B cell (primary cell): ENCODE data around the gene GABRR2. TPM values are rescaled to one million over a fixed set of nuclear protein-coding genes. Genes with fewer than 3 reads are reported as not detected.
A peak's percentile ranks its signal among the peaks of the same experiment; 100 is the strongest.

Experiments used
- ATAC-seq: fragments of 200-7000 bp; cut with Tn5 transposase; one replicate; pipeline ENCODE4 v1.10.0; 2021; ENCODE audit warnings: low read depth, mild to moderate bottlenecking, moderate number of reproducible peaks, moderate library complexity
- CTCF ChIA-PET: fragments of 350-600 bp; sonication (Branson Sonifier 250); formaldehyde crosslinking; loops from one replicate; lab custom pipeline; 2021; ENCODE audit warnings: antibody characterized with exemption, inconsistent platforms; lab: Charles Lee
- POLR2A ChIA-PET: fragments of 350-600 bp; sonication (Branson Sonifier 250); formaldehyde crosslinking; loops from one replicate; lab custom pipeline; 2021; ENCODE audit warnings: antibody characterized with exemption; lab: Charles Lee
- DNase-seq: peaks from one replicate; pipeline ENCODE4 v3.0.0; 2013
- H2AFZ ChIP-seq: 2 replicates; pipeline ENCODE4 v1.6.1; 2012; ENCODE audit warnings: mild to moderate bottlenecking, low read depth, low read length; ENCODE audit not compliant: insufficient read depth, poor library complexity, severe bottlenecking
- H3K27ac ChIP-seq, 2 donors: 1 replicate in 1 of 2; 2 replicates in 1 of 2; pipeline ENCODE4 v1.5.1; 2012 to 2013; ENCODE audit warnings: low read length in 2 of 2, mild to moderate bottlenecking in 2 of 2, moderate library complexity in 1 of 2
- H3K27me3 ChIP-seq, 4 experiments: fragments of 200-600 bp in 1 of 4; sonication (generic) in 1 of 4; replicated peaks in 1 of 4; 1 replicate in 2 of 4; 2 replicates in 2 of 4; pipeline versions ENCODE4 v1.6.1 to v1.7.0; 2013 to 2016; ENCODE audit warnings: low read length in 3 of 4, mild to moderate bottlenecking in 2 of 4, mixed read lengths in 1 of 4, moderate library complexity in 1 of 4; ENCODE audit not compliant: insufficient read depth in 4 of 4, control insufficient read depth in 3 of 4; ENCODE audit errors: control extremely low read depth in 1 of 4
- H3K36me3 ChIP-seq, 2 experiments: replicated peaks in 1 of 2; 1 replicate in 1 of 2; 2 replicates in 1 of 2; pipeline versions ENCODE4 v1.6.1 to v1.7.1; 2013; ENCODE audit warnings: low read length in 1 of 2; ENCODE audit not compliant: insufficient read depth in 2 of 2, control insufficient read depth in 1 of 2; ENCODE audit errors: control extremely low read depth in 1 of 2, extremely low read depth in 1 of 2
- H3K4me1 ChIP-seq, 2 donors: fragments of 200-600 bp in 1 of 2; sonication (generic) in 1 of 2; 1 replicate in 1 of 2; 2 replicates in 1 of 2; pipeline versions ENCODE4 v1.5.1 to v1.6.1; 2013 to 2017; ENCODE audit warnings: low read length in 2 of 2; ENCODE audit not compliant: control insufficient read depth in 2 of 2, insufficient read depth in 2 of 2
- H3K4me2 ChIP-seq: replicated peaks from 2 replicates; pipeline ENCODE3; 2012; ENCODE audit warnings: mild to moderate bottlenecking, low read depth, low read length; ENCODE audit not compliant: poor library complexity, severe bottlenecking
- H3K4me3 ChIP-seq, 5 experiments: fragments of 200-600 bp in 1 of 5; sonication (generic) in 1 of 5; 1 replicate in 3 of 5; 2 replicates in 2 of 5; pipeline versions ENCODE4 v1.5.1 to v1.7.0; 2011 to 2016; ENCODE audit warnings: low read length in 4 of 5, mild to moderate bottlenecking in 4 of 5, low read depth in 2 of 5, control low read depth in 1 of 5, moderate library complexity in 1 of 5; ENCODE audit not compliant: insufficient read depth in 1 of 5; ENCODE audit errors: control extremely low read depth in 1 of 5, extremely low read depth in 1 of 5
- H3K79me2 ChIP-seq: fragments of 200-600 bp; sonication (generic); one replicate; pipeline ENCODE4 v1.6.0; 2016; ENCODE audit warnings: low read length; ENCODE audit not compliant: control insufficient read depth, insufficient read depth
- H3K9ac ChIP-seq: fragments of 200-600 bp; sonication (generic); 2 replicates; pipeline ENCODE4 v1.6.1; 2017; ENCODE audit warnings: mild to moderate bottlenecking, low read length, moderate library complexity
- H3K9me3 ChIP-seq, 3 donors: one replicate each; pipeline versions ENCODE4 v1.6.1 to v1.7.1; 2013; ENCODE audit warnings: low read length in 2 of 3; ENCODE audit not compliant: control insufficient read depth in 2 of 3, insufficient read depth in 1 of 3; ENCODE audit errors: control extremely low read depth in 1 of 3
- H4K20me1 ChIP-seq: 2 replicates; pipeline ENCODE4 v1.6.0; 2012; ENCODE audit warnings: mild to moderate bottlenecking, low read length; ENCODE audit not compliant: insufficient read depth, control insufficient read depth, poor library complexity, severe bottlenecking
- H3K27ac Mint-ChIP-seq: one replicate; pipeline ENCODE4 v1.8.0; 2021; ENCODE audit warnings: mixed read lengths
- H3K27me3 Mint-ChIP-seq: one replicate; pipeline ENCODE4 v1.8.0; 2021; ENCODE audit warnings: mixed read lengths
- H3K4me1 Mint-ChIP-seq: one replicate; pipeline ENCODE4 v1.8.0; 2021; ENCODE audit warnings: mixed read lengths
- H3K4me3 Mint-ChIP-seq: one replicate; pipeline ENCODE4 v1.8.0; 2021; ENCODE audit warnings: mixed read lengths
- H3K9me3 Mint-ChIP-seq: one replicate; pipeline ENCODE4 v1.8.0; 2022; ENCODE audit warnings: mixed read lengths; ENCODE audit not compliant: insufficient read depth
- EZH2 ChIP-seq: IDR thresholded peaks from 2 replicates; pipeline ENCODE4 v1.6.1; 2012; ENCODE audit warnings: borderline replicate concordance, low read depth, mild to moderate bottlenecking, moderate library complexity, low read length; ENCODE audit not compliant: insufficient read depth, poor library complexity, severe bottlenecking
- WGBS: methylation state at CpG from one replicate; pipeline ENCODE4 v1.1.5; 2013; ENCODE audit warnings: missing lambda C conversion rate; ENCODE audit not compliant: insufficient coverage; 5-methylcytosine and 5-hydroxymethylcytosine counted together
- intact Hi-C: fragments of 100-400 bp; cut with micrococcal nuclease; formaldehyde crosslinking; loops from one replicate; pipeline ENCODE4 v1.10.0; 2022
- polyA plus RNA-seq: library from polyadenylated mRNA; depleted of rRNA; stranded (reverse); fragments of >200 nt; gene quantifications from 2 replicates; pipeline ENCODE4 v1.2.3, GENCODE V29; 2012
- total RNA-seq, 2 donors: library from RNA; stranded (reverse); fragments of 120-200 nt in 1 of 2; gene quantifications; 1 replicate in 1 of 2; 2 replicates in 1 of 2; pipeline versions ENCODE4 v1.2.3 to v1.2.4, GENCODE V29; 2013 to 2022
- TF ChIP-seq, protein P1 (sequence below): fragments of 200-600 bp; IDR thresholded peaks from one replicate; pipeline ENCODE4 v1.8.0; 2022; ENCODE audit warnings: antibody characterized with exemption, mild to moderate bottlenecking

The GABRR2 gene
- total and polyA plus RNA-seq, 2 donors (not counting 1 experiment from before 2014, with no cell fraction given), result 0.59 to 4.7 TPM

GRCh38 chr6:89242574-89243330 is 72.3 kb downstream of the GABRR2 start:
- no peak overlapping the region for H3K27ac ChIP-seq
- no peak overlapping the region for H2AFZ ChIP-seq
- H3K27me3 Mint-ChIP-seq, result peaks cover 34% of the 10 kb centered on the region
- CTCF ChIA-PET, result interaction anchor here (0.6 to 9.6 kb wide), 6 partner anchors 12 to 263 kb away, joined by 3 to 94 read pairs (median 5); partner anchors contain the start of gene PNRC1
- TF ChIP-seq, protein P1, sequence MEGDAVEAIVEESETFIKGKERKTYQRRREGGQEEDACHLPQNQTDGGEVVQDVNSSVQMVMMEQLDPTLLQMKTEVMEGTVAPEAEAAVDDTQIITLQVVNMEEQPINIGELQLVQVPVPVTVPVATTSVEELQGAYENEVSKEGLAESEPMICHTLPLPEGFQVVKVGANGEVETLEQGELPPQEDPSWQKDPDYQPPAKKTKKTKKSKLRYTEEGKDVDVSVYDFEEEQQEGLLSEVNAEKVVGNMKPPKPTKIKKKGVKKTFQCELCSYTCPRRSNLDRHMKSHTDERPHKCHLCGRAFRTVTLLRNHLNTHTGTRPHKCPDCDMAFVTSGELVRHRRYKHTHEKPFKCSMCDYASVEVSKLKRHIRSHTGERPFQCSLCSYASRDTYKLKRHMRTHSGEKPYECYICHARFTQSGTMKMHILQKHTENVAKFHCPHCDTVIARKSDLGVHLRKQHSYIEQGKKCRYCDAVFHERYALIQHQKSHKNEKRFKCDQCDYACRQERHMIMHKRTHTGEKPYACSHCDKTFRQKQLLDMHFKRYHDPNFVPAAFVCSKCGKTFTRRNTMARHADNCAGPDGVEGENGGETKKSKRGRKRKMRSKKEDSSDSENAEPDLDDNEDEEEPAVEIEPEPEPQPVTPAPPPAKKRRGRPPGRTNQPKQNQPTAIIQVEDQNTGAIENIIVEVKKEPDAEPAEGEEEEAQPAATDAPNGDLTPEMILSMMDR, result peak; percentile 23
- TF ChIP-seq EZH2, result no peak
- H3K27ac Mint-ChIP-seq, result no peak overlapping the region
- no peaks in the 10 kb centered on the region for H3K36me3 ChIP-seq
- no peak for ATAC-seq
- no peak overlapping the region for H3K4me2 ChIP-seq
- intact Hi-C loops, result loop anchor here (1.0 to 2.0 kb wide), 2 partner anchors 120 to 260 kb away; no protein-coding TSS in a partner anchor
- H3K4me1 ChIP-seq, result peaks cover 13 to 15% of the 10 kb centered on the region in 2 donors
- no peaks in the 10 kb centered on the region for H3K79me2 ChIP-seq
- WGBS, result 3% methylated on average over 3 of the region's 3 CpGs
- H3K27me3 ChIP-seq, result peaks cover 0 to 19% (median 2%) of the 10 kb centered on the region in 4 experiments
- no peak overlapping the region for H3K9ac ChIP-seq
- peaks cover 15% of the 10 kb centered on the region for H3K4me1 Mint-ChIP-seq
- POLR2A ChIA-PET, result no interaction called here
- H3K9me3 ChIP-seq, result no peaks in the 10 kb centered on the region
- H3K9me3 Mint-ChIP-seq, result no peaks in the 10 kb centered on the region
- no peaks in the 10 kb centered on the region for H4K20me1 ChIP-seq
- H3K4me3 ChIP-seq, result no peak overlapping the region
- H3K4me3 Mint-ChIP-seq, result no peak overlapping the region
- DNase-seq, result peak; percentile 28

DNA sequence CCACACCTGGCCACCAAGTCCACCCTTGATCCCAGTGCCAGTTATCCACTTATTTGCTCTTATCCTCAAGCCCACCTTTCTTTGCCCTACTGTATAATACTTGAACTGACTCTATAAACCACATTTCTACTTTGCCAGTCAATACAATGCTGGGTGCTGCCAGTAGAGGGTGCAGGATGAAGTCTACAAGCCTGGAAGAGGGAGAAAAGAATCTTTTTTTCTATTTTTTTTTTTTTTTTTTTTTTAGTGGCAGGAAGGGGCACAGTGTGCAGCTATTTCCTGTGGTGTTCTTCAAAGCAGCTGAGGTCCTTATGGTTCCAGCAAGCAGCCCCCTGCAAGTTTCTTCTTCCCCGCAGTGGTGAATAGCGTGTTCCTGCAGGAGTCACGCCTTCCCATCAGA is 75.8 kb downstream of the GABRR2 start:
- 8% methylated on average over 3 of the region's 3 CpGs for WGBS
- peak overlapping the region; percentile 14 for H3K4me2 ChIP-seq
- no peaks in the 10 kb centered on the region for H3K79me2 ChIP-seq
- intact Hi-C loops, result no loop called here
- no peak overlapping the region for H3K27ac Mint-ChIP-seq
- H3K27ac ChIP-seq, result no peak overlapping the region
- H3K36me3 ChIP-seq, result no peaks in the 10 kb centered on the region
- ATAC-seq, result no peak
- H3K4me3 ChIP-seq, result no peak overlapping the region
- peaks cover 4% of the 10 kb centered on the region for H3K9me3 Mint-ChIP-seq
- no peaks in the 10 kb centered on the region for H4K20me1 ChIP-seq
- POLR2A ChIA-PET, result no interaction called here
- peak; percentile 8 for DNase-seq
- H2AFZ ChIP-seq, result no peak overlapping the region
- TF ChIP-seq, protein P1, result peak; percentile 21
- no peak for TF ChIP-seq EZH2
- peaks cover 42% of the 10 kb centered on the region for H3K27me3 Mint-ChIP-seq
- CTCF ChIA-PET, result interaction anchor here (9.6 kb wide), 1 partner anchor 255 kb away, joined by 94 read pairs; no protein-coding TSS in a partner anchor
- H3K4me1 Mint-ChIP-seq, result peaks cover 15% of the 10 kb centered on the region
- no peak overlapping the region for H3K9ac ChIP-seq
- H3K27me3 ChIP-seq, result peaks cover 0 to 25% (median 2%) of the 10 kb centered on the region in 4 experiments
- H3K4me3 Mint-ChIP-seq, result no peak overlapping the region
- H3K9me3 ChIP-seq, result peaks cover 0 to 15% (median 0%) of the 10 kb centered on the region in 3 donors
- H3K4me1 ChIP-seq, result peaks cover 13 to 15% of the 10 kb centered on the region in 2 donors
